ENCODE measurements around the gene LTF.
"Not testable (repeated sequence)": the region's sequence is repeated elsewhere in the genome, so short reads cannot be mapped to it uniquely, and the experiment has no call there.

The LTF gene

DNA sequence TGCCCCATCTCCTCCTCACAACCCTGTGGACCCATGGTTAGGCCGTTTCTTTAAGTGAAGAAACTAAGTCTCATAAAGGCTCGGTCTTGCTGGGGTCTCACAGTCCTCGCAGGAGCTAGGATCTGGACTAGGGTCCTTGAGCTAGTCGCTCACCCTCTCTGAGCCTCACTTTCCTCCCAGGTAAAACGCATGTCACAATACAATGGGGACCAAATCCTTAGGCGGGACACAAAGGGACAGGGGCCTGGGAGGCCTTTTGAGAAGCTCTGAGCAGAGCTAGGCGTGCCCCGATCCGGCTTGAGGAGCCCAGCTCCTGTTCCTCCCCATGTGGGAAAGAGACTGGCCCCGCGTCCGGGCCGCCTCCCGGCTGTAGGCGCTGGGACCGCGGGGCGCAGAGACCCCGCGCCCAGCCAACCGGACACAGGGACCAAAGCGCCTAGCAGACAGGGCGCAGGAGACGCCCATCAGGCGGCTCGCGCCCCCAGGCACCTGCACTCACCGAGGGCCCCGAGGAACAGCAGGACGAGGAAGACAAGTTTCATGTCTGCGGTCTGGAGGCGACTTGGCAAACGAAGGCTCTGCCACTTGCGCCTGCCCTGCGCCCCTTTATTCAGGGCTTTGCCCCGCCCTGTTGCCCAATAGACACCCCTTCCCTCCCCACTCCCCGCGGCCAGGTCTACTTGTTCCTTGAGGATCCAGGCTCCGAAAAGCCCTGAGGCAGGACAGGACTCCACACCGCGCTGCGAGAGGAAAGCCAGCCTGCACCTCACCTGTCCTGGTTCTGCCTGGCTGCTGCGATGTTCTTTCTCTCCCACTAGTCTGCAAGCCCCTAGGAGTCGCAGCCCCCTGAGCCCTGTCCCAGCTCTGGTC, at the start of gene LTF:
LTF (minus strand) TSS at position 580 of the 870 bp plus-strand sequence; CDS start at position 542, 38 bp downstream.
- no peak for DNase-seq

DNA sequence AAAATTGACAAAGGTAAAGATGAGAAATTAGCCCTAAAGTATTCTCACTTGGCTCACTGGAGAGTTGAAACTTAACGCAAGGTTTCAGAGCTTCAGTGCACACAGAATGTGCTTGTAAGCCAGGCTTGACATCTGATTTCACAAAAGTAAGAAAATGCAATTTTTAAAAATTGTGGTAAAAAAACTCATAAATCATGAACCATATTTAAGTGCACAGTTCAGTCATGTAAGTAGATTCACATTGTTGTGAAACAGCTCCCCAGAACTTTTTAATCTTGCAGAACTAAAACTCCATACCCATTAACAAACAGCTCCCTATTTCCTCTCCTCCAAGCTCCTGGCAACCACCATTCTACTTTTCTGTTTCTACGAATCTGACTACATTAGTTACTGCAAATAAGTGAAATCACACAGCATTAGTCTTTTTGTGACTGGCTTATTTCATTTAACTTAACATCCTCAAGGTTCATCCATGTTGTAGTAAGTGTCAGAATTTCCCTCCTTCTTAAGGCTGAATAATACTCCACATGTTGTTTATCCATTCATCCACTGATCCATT, 47.6 kb upstream of the LTF start:
- no peak for DNase-seq

DNA sequence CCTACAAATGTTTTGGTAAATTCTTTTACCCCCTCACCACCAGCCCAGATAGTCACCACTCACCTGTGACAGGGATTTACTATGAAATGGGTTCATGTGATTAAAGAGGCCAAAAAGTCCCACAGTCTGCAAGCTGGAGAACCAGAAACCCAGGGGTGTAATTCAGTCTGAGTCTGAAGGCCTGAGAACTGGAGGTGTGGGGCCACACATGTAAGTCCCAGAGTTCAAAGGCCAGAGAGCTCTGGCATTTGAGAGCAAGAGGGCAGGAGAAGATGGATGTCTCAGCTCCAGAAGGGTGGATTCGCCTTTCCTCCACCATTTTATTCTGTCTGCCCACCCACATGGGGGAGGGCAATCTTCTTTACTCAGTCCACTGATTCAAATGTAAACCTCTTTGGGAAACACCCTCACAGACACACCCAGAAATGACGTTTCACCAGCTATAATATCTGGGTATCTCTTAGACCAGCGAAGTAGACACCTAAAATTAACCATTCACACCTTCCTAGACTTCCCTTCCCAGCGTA, 45.0 kb upstream of the LTF start:
- no peak for DNase-seq

DNA sequence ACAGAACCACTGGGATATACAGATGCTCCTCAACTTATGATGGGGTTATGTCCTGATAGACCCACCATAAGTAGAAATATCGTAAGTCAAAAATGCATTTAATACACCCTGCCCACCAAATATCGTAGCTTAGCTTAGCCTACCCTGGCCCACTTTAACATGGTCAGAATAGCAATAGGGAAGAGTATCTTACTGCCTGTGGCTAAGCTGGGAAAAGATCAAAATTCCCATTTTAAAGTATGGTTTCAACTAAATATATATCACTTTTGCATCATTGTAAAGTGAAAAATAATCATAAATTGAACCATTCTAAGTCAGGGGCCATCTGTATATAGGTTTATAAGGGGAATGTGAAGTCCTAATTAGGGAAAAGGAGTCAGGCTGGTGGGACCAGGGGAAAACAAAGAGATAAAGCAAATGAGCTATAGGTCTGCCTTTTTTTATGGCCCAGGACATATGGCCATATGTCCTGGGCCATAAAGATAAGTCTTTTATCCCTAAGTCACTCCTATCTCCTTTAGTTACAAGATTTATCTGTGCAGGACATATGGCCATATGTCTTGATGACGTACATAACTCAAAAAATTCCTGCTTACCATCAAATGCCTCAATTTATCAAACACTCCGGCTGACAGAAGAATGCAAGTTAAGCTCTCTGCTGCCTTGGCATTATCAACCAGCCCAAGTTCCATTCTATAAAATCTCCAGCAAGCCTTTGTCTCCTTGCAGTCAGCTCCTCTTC, 44.3 kb upstream of the LTF start:
- no peak for DNase-seq

DNA sequence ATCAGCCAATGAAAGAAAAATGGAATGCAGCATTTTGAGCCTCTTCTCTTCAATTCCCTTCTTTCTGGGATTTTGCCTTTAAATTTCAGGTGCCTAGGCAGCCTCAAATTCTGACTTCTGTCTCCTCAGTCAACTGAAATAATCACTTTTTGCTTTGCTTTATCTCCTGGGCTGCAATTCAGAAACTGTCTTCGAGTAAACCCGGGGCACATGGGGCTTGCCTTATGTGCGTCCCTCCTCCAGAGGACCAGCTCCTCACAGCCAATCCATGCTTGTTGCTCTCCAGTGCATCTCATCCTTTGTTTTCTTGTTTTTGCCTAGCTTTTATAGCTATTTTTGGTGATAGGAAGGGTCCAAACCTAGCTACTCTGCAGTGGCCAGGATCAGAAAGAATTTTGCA, 41.8 kb upstream of the LTF start:
- DNase-seq: no peak

DNA sequence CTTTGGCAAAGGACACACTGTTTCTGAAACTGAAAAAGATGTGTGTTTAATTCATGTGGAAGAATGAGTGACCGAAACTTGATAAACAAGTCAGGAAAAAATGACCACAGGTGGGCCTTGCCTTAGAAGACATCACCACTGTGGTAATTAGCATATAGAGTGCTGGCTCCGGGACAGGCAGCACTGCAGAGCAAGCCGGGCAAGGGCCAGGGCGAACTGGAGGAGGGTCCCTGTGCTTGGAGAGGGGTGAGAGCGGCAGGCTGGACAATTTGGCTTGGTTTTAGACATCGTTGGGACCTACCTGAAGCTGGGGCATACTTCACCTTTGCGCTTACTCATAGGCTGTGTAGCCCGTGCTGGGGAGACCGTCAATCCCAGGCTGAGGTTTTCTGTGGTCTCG, 41.2 kb upstream of the LTF start:
- no peak for DNase-seq

DNA sequence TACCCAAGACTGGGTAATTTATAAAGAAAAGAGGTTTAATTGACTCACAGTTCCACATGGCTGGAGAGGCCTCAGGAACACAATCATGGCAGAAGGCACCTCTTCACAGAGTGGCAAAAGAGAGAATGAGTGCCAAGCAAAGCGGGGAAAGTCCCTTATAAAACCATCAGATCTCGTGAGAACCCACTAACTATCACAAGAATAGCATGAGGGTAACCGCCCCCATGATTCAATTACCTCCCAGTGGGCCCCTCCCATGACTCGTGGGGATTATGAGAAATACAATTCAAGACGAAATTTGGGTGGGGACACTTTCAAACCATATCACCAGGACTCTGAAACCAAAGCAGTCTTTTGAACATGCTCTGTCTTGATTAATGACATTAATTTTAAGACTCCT, 40.1 kb upstream of the LTF start:
- no peak for DNase-seq

DNA sequence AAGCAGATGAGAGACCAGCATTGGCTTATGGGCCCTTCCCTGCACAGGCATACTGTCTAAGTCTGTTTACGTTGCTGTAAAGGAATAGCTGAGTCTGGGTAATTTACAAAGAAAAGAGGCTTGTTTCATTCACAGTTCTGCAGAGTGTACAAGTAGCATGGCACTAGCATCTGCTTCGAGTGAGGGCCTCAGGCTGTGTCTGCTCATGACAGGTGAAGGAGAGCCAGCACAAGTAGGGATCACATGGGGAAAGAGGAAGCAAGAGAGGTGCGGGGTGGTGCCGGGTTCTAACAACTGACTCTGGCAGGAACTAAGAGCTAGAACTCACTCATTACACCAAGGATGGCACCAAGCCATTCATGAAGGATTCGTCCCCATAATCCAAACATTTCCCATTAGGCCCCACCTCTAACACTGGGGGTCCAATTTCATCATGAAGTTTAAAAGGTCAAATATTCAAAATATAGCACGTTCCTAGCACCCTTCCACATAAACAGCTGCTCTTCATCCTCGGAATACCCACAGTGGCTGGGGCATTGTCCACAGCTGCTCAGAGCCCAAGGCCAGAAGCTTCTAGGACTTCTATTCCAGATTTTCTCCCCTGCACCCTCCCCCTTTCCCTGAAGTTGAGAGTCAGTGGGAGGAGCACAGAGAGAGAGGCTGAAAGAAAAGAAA, 38.6 kb upstream of the LTF start:
- no peak for DNase-seq

DNA sequence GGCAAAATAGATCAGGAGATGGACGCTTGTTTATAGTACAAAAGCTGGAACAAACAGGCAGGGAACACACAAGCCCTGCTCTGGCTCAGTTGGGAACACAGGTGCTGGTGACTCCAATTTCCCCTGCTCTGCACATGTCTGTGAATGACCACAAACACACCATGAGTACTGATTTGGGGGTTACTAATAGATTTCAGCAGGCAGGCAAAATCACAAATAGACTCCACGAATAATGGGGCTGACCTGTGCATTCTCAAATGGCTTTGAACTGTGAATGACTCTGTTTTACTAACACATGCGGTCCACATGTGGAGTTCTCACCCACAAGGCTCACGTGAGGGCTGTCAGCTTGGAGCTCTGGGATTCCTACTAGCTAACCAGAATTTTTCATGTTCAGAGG, 37.0 kb upstream of the LTF start:
- DNase-seq: no peak

DNA sequence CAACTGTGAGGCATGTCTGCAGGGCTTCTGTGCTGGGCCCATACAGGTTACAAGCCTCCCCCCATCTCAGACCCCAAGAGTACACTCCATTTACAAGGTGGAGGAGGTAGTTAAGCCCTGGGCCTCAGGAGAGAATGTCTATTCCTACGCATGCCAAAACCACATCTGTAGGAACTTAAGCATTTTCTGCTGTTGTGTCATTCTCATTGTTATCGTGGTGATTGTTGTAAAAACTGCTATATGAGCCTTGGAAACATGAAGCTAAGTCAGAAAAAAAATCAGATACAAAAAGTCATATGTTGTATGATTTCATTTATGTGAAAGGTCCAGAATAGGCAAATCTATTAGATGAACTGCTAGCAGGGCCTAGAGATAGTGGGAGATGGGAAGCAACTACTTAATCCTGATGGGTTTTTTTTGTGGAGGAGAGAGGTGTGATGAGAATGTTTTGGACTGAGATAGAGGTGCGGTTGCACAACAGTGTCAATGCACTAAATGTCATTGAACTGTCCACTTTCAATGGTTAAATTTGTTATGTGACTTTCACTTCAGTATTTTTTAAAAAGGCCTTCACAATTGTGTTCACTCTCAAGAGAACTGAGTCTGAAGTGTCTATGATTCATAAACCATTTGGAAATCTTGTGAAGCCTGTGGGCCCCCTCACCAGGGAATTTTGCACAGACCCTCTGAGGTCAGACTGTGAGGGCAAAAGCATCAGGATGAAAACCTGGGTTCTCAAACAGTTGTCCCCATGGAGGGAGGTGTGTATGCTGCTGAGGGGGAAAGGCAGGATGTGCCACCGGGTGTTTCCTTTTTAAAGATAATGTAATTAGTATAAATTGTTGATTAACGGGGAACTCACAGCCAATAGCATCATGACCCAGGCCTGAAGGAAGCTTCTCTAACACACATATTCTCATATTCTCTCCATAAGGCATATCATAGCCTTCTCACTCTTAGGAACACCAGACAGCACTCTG, 36.2 kb upstream of the LTF start:
- DNase-seq: no peak

DNA sequence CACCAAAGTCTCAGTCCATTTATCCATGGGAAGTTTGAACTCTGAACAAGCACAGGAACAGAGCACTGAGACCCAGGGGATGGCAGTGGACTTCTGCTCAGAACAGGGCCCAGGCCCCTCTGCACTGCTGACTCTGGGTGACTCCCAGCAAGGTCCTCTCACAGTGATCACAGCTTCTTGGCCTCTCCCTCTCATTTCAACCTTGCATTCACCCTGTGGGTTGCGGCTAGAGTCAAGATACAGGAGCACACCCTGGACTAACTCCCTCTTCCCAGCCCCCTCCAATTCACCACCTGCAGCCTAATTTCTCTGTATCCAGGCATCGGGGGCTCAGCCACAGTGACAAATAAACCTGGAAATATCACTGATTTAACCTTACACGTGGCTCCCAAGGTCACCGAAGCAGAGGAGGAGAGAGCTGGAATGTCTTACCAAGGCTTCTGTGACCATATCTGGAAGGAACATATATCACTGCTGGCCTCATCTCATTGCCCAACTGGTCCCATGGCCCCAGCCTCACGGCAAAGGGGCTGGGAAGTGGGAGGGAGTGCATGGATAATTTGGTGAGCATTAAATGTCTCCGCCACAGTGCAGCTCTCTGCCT, 34.3 kb upstream of the LTF start:
- no peak for DNase-seq

DNA sequence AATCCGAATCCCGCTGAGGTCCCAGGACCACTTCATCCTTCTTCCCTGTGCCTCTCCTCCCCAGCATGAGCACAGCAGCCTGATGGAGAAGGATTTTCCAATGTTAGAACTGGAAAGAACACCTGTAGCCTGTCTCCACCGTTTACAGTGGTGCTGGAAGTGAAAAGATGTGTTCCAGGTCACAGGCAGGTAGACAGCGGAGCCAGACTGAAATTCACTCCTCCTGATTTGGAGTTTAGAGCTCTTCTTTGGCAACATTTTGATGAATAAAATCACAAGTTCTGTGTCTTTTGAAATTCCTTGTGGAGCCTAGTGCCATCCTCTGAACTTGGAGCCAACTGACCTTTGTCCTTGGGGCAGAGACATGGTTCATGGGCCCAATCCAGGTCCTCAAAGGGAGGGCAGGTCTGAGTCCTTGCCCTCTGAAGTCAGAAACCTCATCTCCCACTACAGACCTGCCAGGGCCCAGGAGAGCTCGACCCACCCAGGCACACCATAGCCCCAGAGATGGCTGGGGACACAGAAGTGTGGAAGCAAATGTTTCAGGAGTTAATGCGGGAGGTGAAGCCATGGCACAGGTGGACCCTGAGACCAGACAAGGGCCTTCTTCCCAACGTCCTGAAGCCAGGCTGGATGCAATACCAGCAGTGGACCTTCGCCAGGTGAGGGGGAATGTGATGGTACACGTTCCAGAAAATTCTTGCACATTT, 33.0 kb upstream of the LTF start, which contains the start of gene RTP3:
RTP3 (plus strand) TSS at position 421 of the 710 bp plus-strand sequence; CDS start at position 508, 87 bp downstream.
- DNase-seq: no peak

DNA sequence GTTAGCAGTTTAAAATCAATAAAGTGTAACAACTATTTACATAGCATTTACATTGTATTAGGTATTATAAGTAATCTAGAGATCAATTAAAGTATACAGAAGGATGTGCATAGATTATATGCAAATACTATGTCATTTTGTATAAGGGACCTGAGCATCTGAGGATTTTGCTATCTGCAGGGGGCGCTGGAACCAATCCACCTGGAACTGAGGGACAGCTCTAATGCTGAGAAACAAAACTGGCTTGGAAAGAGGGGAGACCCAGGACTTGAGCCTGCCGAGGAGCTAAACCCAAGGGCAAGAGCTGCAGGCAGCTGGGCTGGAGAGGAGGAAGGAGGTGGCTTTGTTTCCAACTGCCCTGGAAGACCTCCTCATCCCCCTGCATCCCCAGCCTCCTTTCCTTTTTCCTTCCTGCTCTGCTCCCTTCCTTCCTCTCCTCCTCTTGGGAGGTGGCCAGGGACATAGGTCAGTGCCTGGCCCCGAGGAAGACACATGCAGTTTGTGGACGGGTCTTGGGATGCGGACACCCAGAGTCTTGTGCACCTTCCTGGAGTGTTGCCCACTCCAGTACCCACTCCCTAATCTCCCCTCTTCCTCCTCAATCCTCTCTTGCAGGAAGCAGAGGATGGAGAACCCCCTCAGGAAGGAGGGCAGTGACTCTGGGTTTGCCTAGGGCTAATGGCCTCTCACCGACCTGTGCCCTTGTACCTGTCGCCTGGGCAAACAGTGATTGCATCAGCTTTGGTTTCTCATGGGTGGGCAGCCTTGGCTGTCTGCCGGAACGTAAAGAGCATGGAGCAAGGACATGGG, 32.2 kb upstream of the LTF start:
- DNase-seq: no peak

DNA sequence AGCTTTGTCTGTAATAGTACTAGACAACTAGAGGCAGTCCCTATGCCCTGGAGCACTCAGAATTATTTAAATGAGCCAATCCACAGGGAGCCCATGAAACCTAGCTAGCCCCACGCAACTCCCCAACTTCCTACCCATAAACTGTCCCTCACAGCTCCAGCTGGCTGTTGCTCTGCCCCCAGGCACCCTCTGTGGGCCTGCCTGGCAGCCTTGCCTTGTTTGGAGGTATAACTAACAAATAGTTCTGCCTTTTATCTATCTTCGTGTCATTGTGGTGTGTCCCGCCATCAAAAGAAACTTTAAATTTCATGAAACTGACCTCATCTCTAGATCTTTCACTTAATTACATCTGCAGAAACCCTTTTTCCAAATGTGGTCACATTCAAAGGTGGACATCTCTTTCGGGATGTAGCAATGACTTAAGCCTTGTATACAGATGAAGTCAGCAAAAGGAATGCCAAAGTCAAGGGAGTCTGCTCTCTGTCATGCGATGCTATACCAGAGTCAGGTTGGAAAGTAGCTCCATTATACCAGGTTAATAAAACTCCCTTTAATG, 31.3 kb upstream of the LTF start:
- DNase-seq: no peak

DNA sequence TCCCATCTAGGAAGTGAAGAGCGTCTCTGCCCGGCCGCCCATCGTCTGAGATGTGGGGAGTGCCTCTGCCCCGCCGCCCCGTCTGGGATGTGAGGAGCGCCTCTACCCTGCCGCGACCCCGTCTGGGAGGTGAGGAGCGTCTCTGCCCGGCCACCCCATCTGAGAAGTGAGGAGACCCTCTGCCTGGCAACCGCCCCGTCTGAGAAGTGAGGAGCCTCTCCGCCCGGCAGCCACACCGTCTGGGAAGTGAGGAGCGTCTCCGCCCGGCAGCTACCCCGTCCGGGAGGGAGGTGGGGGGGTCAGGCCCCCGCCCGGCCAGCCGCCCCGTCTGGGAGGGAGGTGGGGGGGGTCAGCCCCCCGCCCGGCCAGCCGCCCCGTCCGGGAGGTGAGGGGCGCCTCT, 29.8 kb upstream of the LTF start:
- DNase-seq: not testable (repeated sequence)

DNA sequence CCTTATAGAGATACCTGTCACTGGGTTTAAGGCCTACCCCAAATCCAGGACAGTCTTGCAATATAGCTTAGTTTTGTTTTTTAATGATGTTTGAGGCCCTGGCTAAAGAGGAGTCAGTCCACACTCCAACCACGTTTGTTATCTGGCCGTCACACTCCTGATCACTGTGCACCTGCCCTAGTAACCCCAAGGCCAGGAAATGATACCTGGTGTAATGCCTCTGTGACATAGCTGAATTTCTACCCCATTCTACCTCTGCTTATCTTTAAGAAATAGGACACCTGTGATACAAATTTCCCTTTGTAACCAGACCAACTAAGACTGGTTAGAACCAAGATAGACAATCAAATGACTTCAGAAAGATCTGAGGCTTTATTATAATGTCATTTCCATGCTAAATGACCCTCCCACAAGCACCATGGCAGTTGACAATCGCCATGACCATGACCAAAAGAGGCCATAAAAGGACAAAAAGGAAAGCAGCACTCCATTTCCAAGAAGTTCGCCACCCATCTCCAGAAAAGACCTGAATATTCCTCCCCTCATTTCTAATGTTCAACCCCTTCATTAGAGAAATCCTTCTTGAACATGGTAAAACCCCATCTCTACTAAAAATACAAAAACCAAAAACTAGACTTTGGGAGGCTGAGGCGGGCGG, 28.3 kb upstream of the LTF start:
- DNase-seq: no peak

DNA sequence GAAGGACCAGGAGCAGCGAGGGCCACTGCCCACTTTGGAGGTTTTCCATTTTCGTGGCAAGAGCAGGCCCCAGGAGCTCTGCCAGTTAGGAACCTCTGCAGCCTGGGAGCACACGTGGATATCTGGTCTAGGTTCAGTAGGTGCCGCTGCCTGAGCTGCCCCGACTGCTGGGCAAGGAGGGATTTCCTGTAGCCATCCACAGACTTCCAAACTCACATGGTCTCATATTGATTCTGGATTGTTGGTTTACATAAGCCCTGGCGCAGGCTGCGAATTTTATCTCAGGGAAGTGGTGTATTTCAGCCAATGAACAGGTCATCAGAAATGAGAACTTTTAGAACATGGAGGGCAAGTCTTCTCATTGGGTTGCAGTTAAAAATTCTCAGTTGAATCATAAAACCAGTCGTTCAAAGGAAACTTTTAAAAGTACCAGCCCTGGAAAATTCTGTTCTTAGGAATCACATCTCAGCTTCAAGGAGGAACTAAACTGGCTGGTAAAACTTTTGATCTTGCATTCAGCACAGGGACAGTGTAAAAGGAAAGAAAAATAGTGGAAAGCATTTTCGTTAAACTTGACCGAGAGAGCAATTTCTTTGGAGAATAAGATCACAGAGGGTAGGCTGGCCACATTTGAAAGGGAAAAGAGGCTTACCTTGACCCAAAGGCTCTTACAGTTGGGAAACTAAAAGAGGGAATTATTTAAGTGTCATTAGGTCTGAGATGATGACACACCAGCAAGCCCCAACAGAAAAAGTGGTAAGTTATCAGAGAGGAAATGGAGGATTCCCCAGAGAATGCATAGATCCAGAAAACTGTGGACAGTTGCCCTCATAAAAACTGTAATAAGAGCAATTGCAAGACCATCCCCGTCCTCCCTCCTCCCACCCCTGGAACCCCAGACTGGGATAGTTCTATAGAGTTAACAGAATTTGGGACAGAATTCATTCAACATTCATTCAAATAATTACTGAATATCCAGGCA, 26.7 kb upstream of the LTF start:
- no peak for DNase-seq
